ENCODE measurements around the gene NOL3. TPM values are rescaled to one million over a fixed set of nuclear protein-coding genes. Genes with fewer than 3 reads are reported as not detected.

NOL3 gene
- total and polyA plus RNA-seq, 2 of the 13 experiments (the other 11 are each of a cell fraction or from before 2014, with no cell fraction given): 5.7 to 20.5 TPM

DNA sequence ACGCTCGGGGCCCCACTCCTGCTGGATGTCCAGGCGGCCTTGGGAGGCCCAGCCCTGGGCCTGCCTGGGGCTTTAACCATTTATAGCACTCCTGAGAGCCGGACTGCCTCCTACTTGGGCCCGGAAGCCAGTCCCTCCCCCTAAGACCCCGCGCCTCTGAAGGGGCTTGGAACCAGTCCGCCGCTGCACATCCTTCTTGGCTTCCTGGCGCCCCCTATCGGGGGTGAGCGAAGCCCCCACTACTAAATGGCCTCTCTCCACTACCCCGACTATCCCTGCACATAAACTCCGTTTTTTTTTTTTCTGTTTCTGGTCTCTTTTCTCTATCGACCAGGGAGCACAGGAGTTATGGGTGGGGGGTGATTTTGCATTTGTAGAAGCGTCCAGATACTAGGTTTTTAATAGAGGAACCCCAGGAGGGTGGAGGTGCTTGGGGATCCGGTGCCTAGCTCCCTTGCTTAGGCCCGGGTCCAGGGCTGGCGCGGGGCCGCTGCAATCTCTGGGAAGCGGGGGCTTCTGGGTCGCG is 633 bp upstream of the NOL3 start (continued):
- TF ChIP-seq ZNF563 (CRISPR knock-in tag; IDR thresholded peaks at IDR 0.05): 0 out of 2 replicates have a peak, but pooled peaks have one; percentile 35
- 0 out of 2 replicates have a peak, but pooled peaks have one; percentile 57 for TF ChIP-seq ZNF383 (CRISPR knock-in tag; IDR thresholded peaks at IDR 0.05; ENCODE audit: borderline replicate concordance)
- no peak for TF ChIP-seq CREB1 (IDR thresholded peaks at IDR 0.05)
- TF ChIP-seq CREB1 (CRISPR knock-in tag; IDR thresholded peaks at IDR 0.05): no peak
- peak; percentile 65; the same call in 1 of the 2 replicates for TF ChIP-seq ZNF605 (CRISPR knock-in tag; IDR thresholded peaks at IDR 0.05)
- no peak for TF ChIP-seq MEF2D (CRISPR knock-in tag; IDR thresholded peaks at IDR 0.05)
- peak; percentile 35 for TF ChIP-seq XRCC5 (optimal IDR thresholded peaks at IDR 0.05; ENCODE audit: low read length)
- TF ChIP-seq, protein P1, sequence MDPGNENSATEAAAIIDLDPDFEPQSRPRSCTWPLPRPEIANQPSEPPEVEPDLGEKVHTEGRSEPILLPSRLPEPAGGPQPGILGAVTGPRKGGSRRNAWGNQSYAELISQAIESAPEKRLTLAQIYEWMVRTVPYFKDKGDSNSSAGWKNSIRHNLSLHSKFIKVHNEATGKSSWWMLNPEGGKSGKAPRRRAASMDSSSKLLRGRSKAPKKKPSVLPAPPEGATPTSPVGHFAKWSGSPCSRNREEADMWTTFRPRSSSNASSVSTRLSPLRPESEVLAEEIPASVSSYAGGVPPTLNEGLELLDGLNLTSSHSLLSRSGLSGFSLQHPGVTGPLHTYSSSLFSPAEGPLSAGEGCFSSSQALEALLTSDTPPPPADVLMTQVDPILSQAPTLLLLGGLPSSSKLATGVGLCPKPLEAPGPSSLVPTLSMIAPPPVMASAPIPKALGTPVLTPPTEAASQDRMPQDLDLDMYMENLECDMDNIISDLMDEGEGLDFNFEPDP (CRISPR knock-in tag; conservative IDR thresholded peaks at IDR 0.05): 0 out of 2 replicates have a peak, but pooled peaks have one; percentile 20
- TF ChIP-seq, protein P2, sequence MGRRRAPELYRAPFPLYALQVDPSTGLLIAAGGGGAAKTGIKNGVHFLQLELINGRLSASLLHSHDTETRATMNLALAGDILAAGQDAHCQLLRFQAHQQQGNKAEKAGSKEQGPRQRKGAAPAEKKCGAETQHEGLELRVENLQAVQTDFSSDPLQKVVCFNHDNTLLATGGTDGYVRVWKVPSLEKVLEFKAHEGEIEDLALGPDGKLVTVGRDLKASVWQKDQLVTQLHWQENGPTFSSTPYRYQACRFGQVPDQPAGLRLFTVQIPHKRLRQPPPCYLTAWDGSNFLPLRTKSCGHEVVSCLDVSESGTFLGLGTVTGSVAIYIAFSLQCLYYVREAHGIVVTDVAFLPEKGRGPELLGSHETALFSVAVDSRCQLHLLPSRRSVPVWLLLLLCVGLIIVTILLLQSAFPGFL (CRISPR knock-in tag; IDR thresholded peaks at IDR 0.05): no peak
- TF ChIP-seq MEIS1 (CRISPR knock-in tag; IDR thresholded peaks at IDR 0.05; ENCODE audit: borderline replicate concordance): peak; percentile 53; the same call in 1 of the 2 replicates
- peak; percentile 30; the same call in 1 of the 2 replicates for TF ChIP-seq ZNF556 (CRISPR knock-in tag; IDR thresholded peaks at IDR 0.05; ENCODE audit: borderline replicate concordance)
- 0 out of 2 replicates have a peak, but pooled peaks have one; percentile 24 for TF ChIP-seq HNRNPL (IDR thresholded peaks at IDR 0.05; ENCODE audit: low read depth, low read length)
- TF ChIP-seq, protein P3, sequence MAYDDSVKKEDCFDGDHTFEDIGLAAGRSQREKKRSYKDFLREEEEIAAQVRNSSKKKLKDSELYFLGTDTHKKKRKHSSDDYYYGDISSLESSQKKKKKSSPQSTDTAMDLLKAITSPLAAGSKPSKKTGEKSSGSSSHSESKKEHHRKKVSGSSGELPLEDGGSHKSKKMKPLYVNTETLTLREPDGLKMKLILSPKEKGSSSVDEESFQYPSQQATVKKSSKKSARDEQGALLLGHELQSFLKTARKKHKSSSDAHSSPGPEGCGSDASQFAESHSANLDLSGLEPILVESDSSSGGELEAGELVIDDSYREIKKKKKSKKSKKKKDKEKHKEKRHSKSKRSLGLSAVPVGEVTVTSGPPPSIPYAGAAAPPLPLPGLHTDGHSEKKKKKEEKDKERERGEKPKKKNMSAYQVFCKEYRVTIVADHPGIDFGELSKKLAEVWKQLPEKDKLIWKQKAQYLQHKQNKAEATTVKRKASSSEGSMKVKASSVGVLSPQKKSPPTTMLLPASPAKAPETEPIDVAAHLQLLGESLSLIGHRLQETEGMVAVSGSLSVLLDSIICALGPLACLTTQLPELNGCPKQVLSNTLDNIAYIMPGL (CRISPR knock-in tag; IDR thresholded peaks at IDR 0.05; ENCODE audit: borderline replicate concordance in 1 of 2, low read depth in 1 of 2): peak in 1 of 2 experiments; percentile 83; a peak in 2 of 4 replicates
- peak; percentile 23; the same call in 1 of the 2 replicates for TF ChIP-seq SMC3 (IDR thresholded peaks at IDR 0.05; ENCODE audit: low read length)
- TF ChIP-seq ZNF44 (CRISPR knock-in tag; IDR thresholded peaks at IDR 0.05): 0 out of 2 replicates have a peak, but pooled peaks have one; percentile 16
- TF ChIP-seq SRY (CRISPR knock-in tag; IDR thresholded peaks at IDR 0.05): peak; percentile 38; the same call in 1 of the 2 replicates
- TF ChIP-seq YY1 (IDR thresholded peaks at IDR 0.05; ENCODE audit: insufficient read depth, insufficient replicate concordance, low read depth, low read length): no peak
- 0 out of 2 replicates have a peak, but pooled peaks have one; percentile 54 for TF ChIP-seq NFIB (CRISPR knock-in tag; IDR thresholded peaks at IDR 0.05; ENCODE audit: borderline replicate concordance)
- TF ChIP-seq THAP11 (CRISPR knock-in tag; IDR thresholded peaks at IDR 0.05): 0 out of 2 replicates have a peak, but pooled peaks have one; percentile 3
- TF ChIP-seq ZNF883 (CRISPR knock-in tag; IDR thresholded peaks at IDR 0.05; ENCODE audit: not compliant biosample characterization): peak; percentile 18
- no peak for TF ChIP-seq HOXA3 (CRISPR knock-in tag; IDR thresholded peaks at IDR 0.05)
- no peak for TF ChIP-seq SETDB1 (CRISPR knock-in tag; IDR thresholded peaks at IDR 0.05; ENCODE audit: borderline replicate concordance)
- TF ChIP-seq ZNF775 (CRISPR knock-in tag; IDR thresholded peaks at IDR 0.05; ENCODE audit: borderline replicate concordance): 0 out of 2 replicates have a peak, but pooled peaks have one; percentile 49
- peak; percentile 54 for TF ChIP-seq PTBP1 (IDR thresholded peaks at IDR 0.05; ENCODE audit: low read depth, low read length, poor library complexity, severe bottlenecking)
- 0 out of 2 replicates have a peak, but pooled peaks have one; percentile 12 for TF ChIP-seq ZNF850 (CRISPR knock-in tag; conservative IDR thresholded peaks at IDR 0.05)
- 0 out of 2 replicates have a peak, but pooled peaks have one; percentile 66 for TF ChIP-seq ZNF790 (CRISPR knock-in tag; IDR thresholded peaks at IDR 0.05; ENCODE audit: borderline replicate concordance)
